SK-N-MC (cell line): Measurements from ENCODE around the gene FARSB.

ENCODE experiments used
- EZH2 ChIP-seq: fragments of 200-600 bp; sonication (generic); IDR thresholded peaks from one replicate; pipeline ENCODE4 v1.6.1; 2017; ENCODE audit warnings: antibody characterized with exemption
- FOXP2 ChIP-seq: optimal IDR thresholded peaks from 2 replicates; pipeline ENCODE3; 2011; ENCODE audit warnings: mild to moderate bottlenecking, moderate library complexity; ENCODE audit not compliant: insufficient read depth; ENCODE audit errors: extremely low read length, control extremely low read depth
- POLR2AphosphoS5 ChIP-seq: IDR thresholded peaks from 2 replicates; pipeline ENCODE4 v1.6.1; 2012; ENCODE audit warnings: mild to moderate bottlenecking, low read depth, low read length, borderline replicate concordance

GRCh38 chr2:222610746-222611145, 45.1 kb downstream of the FARSB start:
- no peak for TF ChIP-seq EZH2
- TF ChIP-seq POLR2AphosphoS5 = no peak
- TF ChIP-seq FOXP2 = no peak
